Fibroblast of upper back skin (primary cell): ENCODE data around the gene ZACN.

Source experiments
- DNase-seq: peaks from one replicate; pipeline ENCODE4 v3.0.0-alpha.2; 2013

Gene ZACN

GRCh38 chr17:76082326-76083251 lies 3.6 kb downstream of the ZACN start:
- no peak for DNase-seq

- no peak for DNase-seq
These were observed 4.7 kb downstream of the ZACN start for GRCh38 chr17:76083536-76084182.

GRCh38 chr17:76085066-76085730 lies 6.2 kb downstream of the ZACN start:
- DNase-seq, result no peak

GRCh38 chr17:76085731-76086366 lies 6.9 kb downstream of the ZACN start:
- no peak for DNase-seq

GRCh38 chr17:76086384-76086783 lies 7.4 kb downstream of the ZACN start:
- DNase-seq, result no peak

GRCh38 chr17:76087531-76087930 lies 8.5 kb downstream of the ZACN start:
- DNase-seq, result no peak

- no peak for DNase-seq
These were observed 9.3 kb downstream of the ZACN start for GRCh38 chr17:76088041-76088867.

GRCh38 chr17:76088868-76089576 lies 10.0 kb downstream of the ZACN start:
- DNase-seq, result no peak

GRCh38 chr17:76089680-76090516 lies 10.9 kb downstream of the ZACN start:
- DNase-seq, result no peak

- no peak for DNase-seq
These were observed 11.6 kb downstream of the ZACN start for GRCh38 chr17:76090517-76091129.

- no peak for DNase-seq
These were observed 12.7 kb downstream of the ZACN start for GRCh38 chr17:76091526-76092286.

- no peak for DNase-seq
These were observed 13.8 kb downstream of the ZACN start for GRCh38 chr17:76092526-76093413.

- no peak for DNase-seq
These were observed 15.1 kb downstream of the ZACN start for GRCh38 chr17:76094046-76094445.

GRCh38 chr17:76095943-76096342 lies 17.0 kb downstream of the ZACN start:
- DNase-seq, result no peak

- DNase-seq, result no peak
These were observed 18.8 kb downstream of the ZACN start for GRCh38 chr17:76097716-76098295.

GRCh38 chr17:76102944-76103273 lies 23.9 kb downstream of the ZACN start:
- no peak for DNase-seq

GRCh38 chr17:76103274-76104139 lies 24.5 kb downstream of the ZACN start, which contains the start of gene EXOC7:
TSS of gene EXOC7 (minus strand) at chr17:76103787. CDS start at chr17:76103692, 95 bp downstream.
- peak; percentile 90 for DNase-seq
